DOHH2 (cell line): ENCODE measurements around the gene NT5DC1.

ENCODE experiments used
- H3F3A ChIP-seq: fragments of 200-600 bp; sonication (generic), shearing (Covaris generic); 2 replicates; pipeline ENCODE4 v1.6.0; 2016; ENCODE audit warnings: antibody characterized with exemption, mild to moderate bottlenecking; ENCODE audit not compliant: control insufficient read depth, insufficient read depth
- H3K27ac ChIP-seq: fragments of 200-600 bp; sonication (generic); 2 replicates; pipeline ENCODE4 v1.5.1; 2014; ENCODE audit warnings: low read depth, mild to moderate bottlenecking, low read length, moderate library complexity
- H3K27me3 ChIP-seq: fragments of 200-600 bp; sonication (generic); 2 replicates; pipeline ENCODE4 v1.6.1; 2014; ENCODE audit warnings: mild to moderate bottlenecking, low read length, mixed read lengths; ENCODE audit not compliant: control insufficient read depth
- H3K36me3 ChIP-seq: fragments of 200-600 bp; sonication (generic); 2 replicates; pipeline ENCODE4 v1.6.1; 2014; ENCODE audit warnings: mild to moderate bottlenecking, low read length, moderate library complexity, mixed read lengths; ENCODE audit not compliant: control insufficient read depth
- H3K4me1 ChIP-seq: fragments of 200-600 bp; sonication (generic); 2 replicates; pipeline ENCODE4 v1.6.1; 2014; ENCODE audit warnings: mild to moderate bottlenecking, low read length, mixed read lengths; ENCODE audit not compliant: control insufficient read depth
- H3K4me2 ChIP-seq: fragments of 200-600 bp; sonication (generic); 2 replicates; pipeline ENCODE4 v1.6.0; 2014; ENCODE audit warnings: mild to moderate bottlenecking, low read length, moderate library complexity
- H3K4me3 ChIP-seq: fragments of 200-600 bp; sonication (generic); 2 replicates; pipeline ENCODE4 v1.5.1; 2014; ENCODE audit warnings: mild to moderate bottlenecking, low read length, mixed read lengths
- H3K79me2 ChIP-seq: fragments of 200-600 bp; sonication (generic); 2 replicates; pipeline ENCODE4 v1.6.1; 2014; ENCODE audit warnings: mild to moderate bottlenecking, low read length, mixed read lengths; ENCODE audit not compliant: control insufficient read depth
- H3K9me2 ChIP-seq: fragments of 200-600 bp; sonication (generic); replicated peaks from 2 replicates; pipeline ENCODE4 v1.6.1; 2014; ENCODE audit warnings: mild to moderate bottlenecking, low read length, mixed read lengths; ENCODE audit not compliant: control insufficient read depth
- H3K9me3 ChIP-seq: fragments of 200-600 bp; sonication (generic); 2 replicates; pipeline ENCODE4 v1.6.1; 2014; ENCODE audit warnings: antibody characterized with exemption, low read length, mixed read lengths; ENCODE audit not compliant: control insufficient read depth, insufficient read depth
- H4K20me1 ChIP-seq: fragments of 200-600 bp; sonication (generic); 2 replicates; pipeline ENCODE4 v1.6.0; 2014; ENCODE audit warnings: low read depth, mild to moderate bottlenecking, antibody characterized with exemption, low read length, moderate library complexity; ENCODE audit not compliant: control insufficient read depth, insufficient read depth
- EZH2phosphoT487 ChIP-seq: fragments of 200-600 bp; sonication (generic); IDR thresholded peaks from 2 replicates; pipeline ENCODE4 v1.6.1; 2017; ENCODE audit warnings: borderline replicate concordance, mild to moderate bottlenecking, antibody characterized with exemption, low read length, moderate library complexity, mixed read lengths
- TF ChIP-seq, protein P1 (sequence below): fragments of 200-600 bp; sonication (generic); IDR thresholded peaks from one replicate; pipeline ENCODE4 v1.5.1; 2014; ENCODE audit warnings: antibody characterized with exemption, mild to moderate bottlenecking, low read depth, low read length; ENCODE audit not compliant: poor library complexity, severe bottlenecking

The NT5DC1 gene

DNA sequence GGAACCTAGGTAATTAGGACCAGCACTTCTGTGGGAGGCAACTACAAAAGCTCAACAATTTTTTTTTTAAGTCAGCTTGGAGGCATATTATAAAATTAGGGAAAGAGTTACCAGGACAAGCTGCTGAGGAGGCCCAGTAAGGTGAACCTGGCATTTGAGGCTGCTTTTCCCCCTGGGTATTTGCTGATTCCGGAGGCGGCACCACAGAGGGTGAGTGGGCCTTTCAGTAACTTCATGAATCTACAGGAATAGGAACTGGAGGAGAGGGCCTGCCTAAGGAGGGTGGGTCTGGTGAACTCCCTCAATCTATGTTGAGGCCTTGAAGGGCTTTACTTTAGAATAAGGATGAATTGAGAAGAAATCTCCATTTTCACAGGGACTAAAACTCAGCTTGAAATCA lies 138.6 kb downstream of the NT5DC1 start:
- no peaks in the 10 kb centered on the region for H3K4me1 ChIP-seq
- TF ChIP-seq, protein P1, sequence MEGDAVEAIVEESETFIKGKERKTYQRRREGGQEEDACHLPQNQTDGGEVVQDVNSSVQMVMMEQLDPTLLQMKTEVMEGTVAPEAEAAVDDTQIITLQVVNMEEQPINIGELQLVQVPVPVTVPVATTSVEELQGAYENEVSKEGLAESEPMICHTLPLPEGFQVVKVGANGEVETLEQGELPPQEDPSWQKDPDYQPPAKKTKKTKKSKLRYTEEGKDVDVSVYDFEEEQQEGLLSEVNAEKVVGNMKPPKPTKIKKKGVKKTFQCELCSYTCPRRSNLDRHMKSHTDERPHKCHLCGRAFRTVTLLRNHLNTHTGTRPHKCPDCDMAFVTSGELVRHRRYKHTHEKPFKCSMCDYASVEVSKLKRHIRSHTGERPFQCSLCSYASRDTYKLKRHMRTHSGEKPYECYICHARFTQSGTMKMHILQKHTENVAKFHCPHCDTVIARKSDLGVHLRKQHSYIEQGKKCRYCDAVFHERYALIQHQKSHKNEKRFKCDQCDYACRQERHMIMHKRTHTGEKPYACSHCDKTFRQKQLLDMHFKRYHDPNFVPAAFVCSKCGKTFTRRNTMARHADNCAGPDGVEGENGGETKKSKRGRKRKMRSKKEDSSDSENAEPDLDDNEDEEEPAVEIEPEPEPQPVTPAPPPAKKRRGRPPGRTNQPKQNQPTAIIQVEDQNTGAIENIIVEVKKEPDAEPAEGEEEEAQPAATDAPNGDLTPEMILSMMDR, result no peak
- no peak for TF ChIP-seq EZH2phosphoT487
- no peaks in the 10 kb centered on the region for H3K9me3 ChIP-seq

DNA sequence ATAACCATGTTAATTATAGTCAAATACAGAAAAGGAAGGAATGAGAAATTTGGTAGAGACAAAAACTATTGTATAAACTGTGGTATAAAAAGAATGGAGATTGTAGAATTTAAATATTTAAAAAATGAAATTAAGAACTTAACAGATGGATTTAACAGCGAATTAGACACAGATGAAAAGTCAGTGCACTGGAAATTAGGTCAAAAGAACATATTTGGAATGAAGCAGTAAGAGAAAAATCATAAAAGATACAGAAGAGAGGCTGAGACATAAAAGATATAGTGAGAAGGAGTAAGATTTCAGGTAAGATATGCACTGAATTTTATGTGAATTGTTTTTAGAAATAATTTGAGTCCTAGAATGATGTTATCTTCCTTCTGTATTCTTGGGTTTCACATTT lies 139.2 kb downstream of the NT5DC1 start:
- no peaks in the 10 kb centered on the region for H3F3A ChIP-seq
- H3K4me3 ChIP-seq, result no peak overlapping the region
- H3K9me3 ChIP-seq, result no peaks in the 10 kb centered on the region
- H3K79me2 ChIP-seq, result no peaks in the 10 kb centered on the region
- H3K4me2 ChIP-seq, result no peak overlapping the region
- no peaks in the 10 kb centered on the region for H3K4me1 ChIP-seq
- no peaks in the 10 kb centered on the region for H4K20me1 ChIP-seq
- TF ChIP-seq, protein P1, result no peak
- no peak for TF ChIP-seq EZH2phosphoT487
- H3K9me2 ChIP-seq, result no peaks in the 10 kb centered on the region
- no peaks in the 10 kb centered on the region for H3K36me3 ChIP-seq
- no peak overlapping the region for H3K27ac ChIP-seq
- no peaks in the 10 kb centered on the region for H3K27me3 ChIP-seq

More for the DNA sequence above, 138.6 kb downstream of the NT5DC1 start:
- Histone ChIP-seq H4K20me1 (no peaks in the 10 kb centered on the region), H3K36me3 (no peaks in the 10 kb centered on the region), H3K27ac (no peak overlapping the region), H3F3A (no peaks in the 10 kb centered on the region), H3K4me2 (no peak overlapping the region), H3K9me2 (no peaks in the 10 kb centered on the region), H3K4me3 (no peak overlapping the region), H3K79me2 (no peaks in the 10 kb centered on the region), H3K27me3 (no peaks in the 10 kb centered on the region)

DNA sequence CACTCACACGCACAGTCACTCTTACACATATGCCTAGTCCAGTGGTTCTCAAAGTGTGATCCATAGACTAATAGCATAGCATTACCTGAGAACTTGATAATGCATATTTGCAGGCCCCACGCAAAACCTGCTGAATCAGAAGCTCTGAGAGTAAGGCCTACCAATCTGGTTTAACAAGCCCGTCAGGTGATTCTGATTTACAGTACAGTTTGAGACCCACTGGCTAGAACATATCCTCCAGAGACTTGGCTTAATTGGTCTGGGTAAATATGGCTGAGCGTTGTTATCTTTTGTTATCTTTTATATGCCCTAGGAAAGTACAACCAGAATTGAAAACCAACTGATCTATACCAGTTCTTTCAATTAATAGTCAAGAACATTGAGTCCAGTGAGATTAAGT lies 143.6 kb downstream of the NT5DC1 start:
- H3F3A ChIP-seq, result no peaks in the 10 kb centered on the region
- TF ChIP-seq EZH2phosphoT487, result no peak
- no peak overlapping the region for H3K4me3 ChIP-seq
- H4K20me1 ChIP-seq, result no peaks in the 10 kb centered on the region
- no peaks in the 10 kb centered on the region for H3K79me2 ChIP-seq
- no peak overlapping the region for H3K4me2 ChIP-seq
- H3K9me3 ChIP-seq, result no peaks in the 10 kb centered on the region
- H3K4me1 ChIP-seq, result no peaks in the 10 kb centered on the region
- H3K36me3 ChIP-seq, result no peaks in the 10 kb centered on the region
- no peaks in the 10 kb centered on the region for H3K27me3 ChIP-seq
- H3K27ac ChIP-seq, result no peak overlapping the region
- no peaks in the 10 kb centered on the region for H3K9me2 ChIP-seq

DNA sequence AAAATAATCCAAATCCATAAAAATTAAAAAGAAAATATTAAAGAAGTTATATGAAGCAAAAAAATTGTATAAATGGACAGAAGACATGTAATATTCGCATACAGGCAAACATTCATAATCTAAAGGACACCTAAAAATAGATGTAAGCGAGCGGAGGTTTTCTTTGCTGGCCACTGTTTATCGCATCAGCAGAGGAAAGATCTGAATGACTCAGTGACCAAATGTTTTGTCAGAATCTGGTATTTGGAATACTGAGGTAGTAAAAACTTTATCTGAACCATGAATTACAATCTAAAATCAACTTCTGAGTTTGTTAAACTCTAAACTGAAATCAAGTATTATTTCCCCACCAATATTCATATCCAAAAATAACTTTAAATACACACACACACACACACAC lies 145.4 kb downstream of the NT5DC1 start:
- Histone ChIP-seq H3K27ac (no peak overlapping the region), H3K4me1 (peaks cover 12% of the 10 kb centered on the region), H3K9me2 (no peaks in the 10 kb centered on the region), H3F3A (no peaks in the 10 kb centered on the region), H3K9me3 (no peaks in the 10 kb centered on the region), H3K4me2 (no peak overlapping the region), H3K4me3 (no peak overlapping the region), H4K20me1 (no peaks in the 10 kb centered on the region), H3K36me3 (peaks cover 4% of the 10 kb centered on the region; the same call in 1 of the 2 replicates), H3K27me3 (no peaks in the 10 kb centered on the region), H3K79me2 (peaks cover 10% of the 10 kb centered on the region)
- no peak for TF ChIP-seq EZH2phosphoT487
- TF ChIP-seq, protein P1, result no peak
